NCI-H2107 treated with DMSO at 0.1 percent for 48 hours (cell line): ENCODE results near the gene LYPD5.
"Not testable (repeated sequence)": the region's sequence is repeated elsewhere in the genome, so short reads cannot be mapped to it uniquely, and the experiment has no call there.

Source experiments
- DNase-seq: peaks from one replicate; lab custom pipeline; 2025; ENCODE audit not compliant: unreplicated experiment; lab: John Stamatoyannopoulos, UW

Gene LYPD5

DNA sequence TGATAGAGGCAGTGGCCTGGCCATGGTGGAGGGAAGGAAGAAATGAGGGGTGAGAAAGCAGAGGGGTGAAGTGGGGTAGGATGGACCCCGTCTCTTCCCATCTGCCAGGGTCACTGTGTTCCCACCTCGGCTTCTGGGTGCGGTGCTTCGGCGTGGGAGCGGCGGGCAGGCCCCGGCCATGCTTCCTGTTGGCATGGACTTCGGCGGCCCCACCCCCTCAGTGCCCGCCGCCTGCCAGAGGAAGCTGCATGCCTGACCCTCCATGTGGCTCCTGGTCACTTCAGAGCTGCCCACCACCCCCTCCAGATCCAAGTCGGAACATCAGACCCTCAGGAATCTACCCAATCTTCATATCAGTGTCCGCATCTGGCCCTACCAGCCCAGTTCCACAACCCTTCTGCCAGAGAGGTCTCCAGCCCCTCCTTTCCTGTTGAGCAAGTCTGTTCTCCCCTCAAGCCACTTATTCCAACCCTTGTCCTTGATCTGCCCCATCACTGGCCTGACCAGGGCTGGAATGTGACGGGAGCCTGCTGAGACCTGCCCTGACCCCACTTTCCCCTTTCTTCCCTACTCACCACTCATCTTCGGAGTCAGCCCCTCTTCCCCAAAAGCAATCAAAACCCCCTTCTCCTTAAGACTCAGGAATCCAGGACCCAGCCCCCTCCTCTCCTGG lies 23.0 kb downstream of the LYPD5 start:
- DNase-seq = no peak

DNA sequence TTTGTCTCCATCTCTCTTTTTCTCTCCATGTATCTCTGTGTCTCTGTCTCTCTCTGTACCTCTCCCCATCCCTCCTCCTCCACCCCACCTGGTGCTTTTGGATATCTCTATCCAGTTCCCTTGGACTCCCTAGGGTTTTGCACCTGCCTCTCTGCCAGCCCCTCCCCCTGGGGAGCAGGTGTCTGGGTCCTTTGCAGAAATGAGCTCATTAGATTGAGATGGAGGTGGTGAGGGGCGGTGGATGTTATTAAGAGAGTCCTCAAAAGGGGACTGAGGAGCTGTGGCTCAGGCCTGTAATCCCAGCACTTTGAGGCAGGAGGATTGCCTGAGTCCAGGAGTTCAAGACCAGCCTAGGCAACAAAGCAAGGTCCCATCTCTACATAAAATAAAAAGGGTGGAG lies 23.6 kb downstream of the LYPD5 start:
- DNase-seq = peak; percentile 95

DNA sequence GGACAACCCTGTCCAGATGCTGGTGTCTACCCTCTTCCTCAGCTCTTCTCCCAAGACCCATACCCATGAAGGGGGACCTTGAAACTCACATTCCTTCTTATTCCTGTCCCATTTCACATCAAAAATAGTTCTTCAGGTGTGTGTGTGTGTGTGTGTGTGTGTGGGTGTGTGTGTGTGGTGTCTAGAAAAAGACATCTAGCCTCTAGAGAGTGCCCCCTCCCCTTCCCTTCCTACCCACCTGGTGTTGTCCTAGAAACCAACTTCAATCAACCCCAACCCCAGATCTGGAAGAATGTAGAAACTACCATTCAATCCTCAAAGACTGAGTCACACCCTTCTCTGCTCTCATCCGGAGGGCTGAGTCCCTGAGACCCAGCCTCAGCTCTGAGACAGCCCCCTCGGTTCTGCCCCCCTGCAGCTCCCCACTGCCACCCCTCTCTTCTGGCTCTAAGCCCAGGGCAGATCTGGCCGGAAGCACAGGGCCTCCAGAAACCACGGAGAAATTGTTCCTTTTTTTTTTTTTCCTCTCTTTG lies 25.0 kb downstream of the LYPD5 start:
- peak; percentile 64 for DNase-seq

DNA sequence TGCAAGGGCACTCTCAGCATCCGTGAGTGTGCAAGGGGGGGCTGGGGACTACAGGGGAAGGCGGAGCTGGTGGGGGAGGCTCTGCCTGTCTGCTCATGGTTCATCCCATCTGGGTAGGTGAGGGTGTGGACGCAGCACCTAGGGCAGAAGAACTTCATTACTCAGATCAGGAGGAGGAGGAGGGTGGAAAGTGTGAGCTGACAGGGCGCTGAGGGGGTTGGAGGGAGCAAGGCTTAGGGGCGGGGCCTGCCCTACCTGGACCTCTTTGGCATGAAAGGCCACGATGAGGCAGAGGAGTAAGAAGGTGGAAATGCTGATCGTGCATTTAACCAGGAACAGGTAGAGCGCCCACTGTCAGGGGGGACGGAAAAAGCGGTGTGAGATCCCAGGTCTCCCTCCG lies 26.0 kb downstream of the LYPD5 start:
- DNase-seq = no peak

DNA sequence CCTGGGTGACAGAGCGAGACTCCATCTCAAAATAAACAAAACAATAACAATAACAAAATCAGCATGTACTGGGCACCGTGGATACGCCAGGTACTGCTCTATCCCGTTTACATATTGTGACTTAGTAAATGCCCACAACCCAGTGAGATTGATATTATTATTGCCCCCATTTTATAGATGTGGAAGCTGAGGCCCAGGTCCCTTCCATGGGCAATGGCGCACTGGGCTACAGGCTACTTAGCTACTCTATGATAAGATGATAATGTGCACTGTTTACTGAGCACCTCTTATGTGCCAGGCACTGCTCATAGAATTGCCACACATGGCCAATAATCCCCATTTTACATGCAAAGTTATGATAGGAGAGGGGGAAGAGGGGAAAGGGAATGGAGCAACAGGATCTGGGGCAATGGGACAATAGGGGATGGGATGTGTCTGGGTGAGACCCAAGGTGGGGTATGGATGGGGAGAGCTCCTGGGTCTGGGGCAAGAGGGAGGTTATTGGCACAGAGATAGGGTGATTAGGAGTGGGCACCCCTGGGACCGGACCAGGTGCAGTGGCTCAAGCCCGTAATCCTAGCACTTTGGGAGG lies 26.9 kb downstream of the LYPD5 start:
- DNase-seq = no peak

DNA sequence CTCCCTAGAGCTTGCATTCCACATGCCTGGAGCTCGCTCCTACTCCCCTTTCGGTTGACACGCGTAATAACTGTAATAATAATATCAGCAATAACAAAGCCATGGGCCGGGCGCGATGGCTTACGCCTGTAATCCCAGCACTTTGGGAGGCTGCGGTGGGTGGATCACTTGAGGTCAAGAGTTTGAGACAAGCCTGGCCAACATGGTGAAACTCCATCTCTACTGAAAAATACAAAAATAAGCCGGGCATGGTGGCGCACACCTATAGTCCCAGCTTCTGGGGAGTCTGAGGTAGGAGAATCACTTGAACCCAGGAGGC lies 27.3 kb downstream of the LYPD5 start:
- not testable (repeated sequence) for DNase-seq

DNA sequence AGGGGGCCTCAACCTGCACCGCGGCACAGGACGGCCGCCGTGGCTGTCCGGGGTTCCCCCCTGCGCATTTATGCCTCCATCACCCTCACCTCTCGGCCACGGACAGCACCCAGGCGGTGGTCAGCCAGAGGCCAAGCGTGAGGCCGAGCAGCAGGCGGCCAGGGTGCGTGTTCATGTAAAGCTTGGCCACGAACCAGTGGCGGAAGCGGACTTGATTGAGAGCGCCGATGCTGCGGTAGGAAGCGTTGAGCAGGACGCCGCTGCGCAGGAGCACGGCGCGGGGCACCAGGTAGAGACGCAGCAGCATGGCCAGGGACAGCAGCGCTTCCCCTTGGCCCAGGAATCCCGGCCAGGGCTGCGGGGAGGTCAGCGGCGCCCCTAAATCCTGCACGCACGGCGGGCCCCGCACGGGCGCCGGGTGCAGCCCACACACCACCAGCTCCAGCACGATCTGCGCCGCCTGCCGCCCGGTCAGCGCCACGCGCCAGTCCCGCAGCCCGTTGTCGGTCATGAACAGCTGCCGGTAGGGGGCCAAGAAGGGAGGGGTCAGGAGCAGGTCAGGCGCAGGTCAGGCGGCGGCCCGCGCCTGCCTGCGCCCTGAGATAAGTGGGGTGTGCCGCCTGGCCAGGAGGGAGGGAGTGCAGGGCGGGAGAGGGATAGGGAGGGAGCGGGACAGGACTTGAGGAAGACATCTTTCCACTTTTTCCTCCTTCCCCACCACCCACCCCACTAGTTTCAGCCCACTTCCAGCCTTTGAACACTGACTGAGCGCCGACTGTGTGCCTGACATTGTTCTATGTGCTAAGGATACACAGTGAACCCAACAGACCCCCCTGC lies 27.9 kb downstream of the LYPD5 start:
- no peak for DNase-seq

DNA sequence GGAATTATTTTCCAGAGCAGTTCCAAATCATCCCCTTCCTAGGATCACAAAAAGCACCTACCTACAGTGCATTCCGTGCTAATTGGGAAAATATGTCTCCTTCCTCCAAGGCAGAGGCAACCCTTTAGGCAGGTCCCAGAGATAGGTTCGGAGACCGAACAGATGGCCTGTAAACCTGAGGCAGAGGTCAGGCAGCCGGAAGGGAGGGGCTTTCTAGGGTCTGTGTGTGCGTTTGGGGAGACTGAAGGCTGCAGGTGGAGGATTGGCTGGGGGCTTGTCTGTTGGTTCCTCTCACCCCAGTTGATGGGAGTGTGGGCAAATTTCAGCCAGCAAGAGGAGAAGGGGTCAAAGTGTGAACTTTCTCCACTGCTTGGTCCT lies 28.5 kb downstream of the LYPD5 start:
- DNase-seq = no peak

DNA sequence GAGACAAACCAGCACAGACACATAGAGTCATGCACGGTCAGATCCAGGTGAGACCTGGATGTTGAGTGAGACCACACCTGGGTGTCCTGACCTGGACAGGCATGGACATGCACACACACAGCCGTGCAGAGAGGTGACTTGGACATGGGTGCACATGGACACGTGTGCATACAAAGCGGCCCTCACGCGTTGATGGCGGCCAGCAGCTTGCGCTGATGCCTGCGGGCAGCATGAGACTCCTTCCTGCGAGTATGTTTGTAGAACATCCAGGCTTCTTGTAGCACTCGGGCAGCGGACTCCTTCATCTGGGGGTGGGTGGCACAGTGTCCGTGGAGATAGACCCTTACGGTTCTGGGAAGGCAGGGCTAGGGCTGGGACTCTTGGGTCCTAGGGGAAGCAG lies 33.0 kb downstream of the LYPD5 start:
- DNase-seq = no peak

DNA sequence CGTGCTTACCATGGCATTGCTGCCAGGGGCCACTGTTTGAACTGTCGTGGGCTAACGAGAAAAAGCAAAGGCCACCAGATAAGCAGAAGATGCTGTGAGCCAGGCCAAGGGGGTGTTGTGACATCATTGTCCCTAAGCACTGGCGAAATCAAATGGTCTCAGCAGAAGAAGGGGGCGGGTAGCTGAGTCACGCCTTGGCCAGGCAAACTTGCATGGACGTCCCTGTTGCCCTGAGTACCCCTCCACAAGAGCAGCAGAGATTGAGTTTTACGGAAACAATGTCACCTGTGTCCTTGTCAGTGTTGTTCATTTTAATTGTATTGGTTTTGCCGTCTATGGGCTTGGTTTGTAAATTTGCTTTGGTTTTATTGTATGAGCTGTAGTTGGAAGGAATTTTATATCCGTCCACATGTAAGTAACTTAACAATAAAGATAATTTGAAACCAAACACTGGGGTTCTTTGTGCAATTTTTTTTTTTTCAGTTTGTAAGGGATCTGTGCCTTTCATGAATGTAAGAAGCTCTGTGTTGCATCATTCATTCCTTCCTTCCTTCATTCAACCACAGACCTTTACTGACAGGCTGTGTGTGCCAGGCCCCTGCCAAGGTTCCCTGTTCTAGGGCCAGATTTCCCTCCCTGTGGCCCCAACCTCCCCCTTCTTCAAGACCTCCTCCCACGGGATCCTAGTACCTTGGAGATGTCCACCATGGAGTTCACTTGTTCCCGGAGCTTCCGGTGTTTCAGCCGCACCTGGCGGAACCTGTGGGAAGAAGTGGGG lies 33.8 kb downstream of the LYPD5 start:
- DNase-seq = no peak

DNA sequence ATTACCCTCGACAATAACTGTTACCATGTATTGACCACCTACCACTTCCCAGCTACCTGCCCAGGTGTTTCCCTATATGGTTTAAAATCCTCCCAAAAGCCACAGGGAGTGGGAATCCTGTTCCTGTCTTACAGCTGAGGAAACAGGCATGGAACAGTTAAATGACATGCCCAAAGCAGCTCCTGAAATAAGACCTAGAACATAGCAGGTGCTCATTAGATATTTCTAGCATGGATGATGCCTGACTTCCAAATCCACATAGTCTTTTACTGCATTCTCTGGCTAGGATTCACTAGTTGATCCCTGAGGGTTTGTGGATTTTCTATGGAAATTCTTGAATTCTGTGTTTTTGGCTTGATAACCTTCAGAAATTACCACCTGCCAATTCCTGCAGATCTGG lies 34.4 kb downstream of the LYPD5 start:
- DNase-seq = no peak

DNA sequence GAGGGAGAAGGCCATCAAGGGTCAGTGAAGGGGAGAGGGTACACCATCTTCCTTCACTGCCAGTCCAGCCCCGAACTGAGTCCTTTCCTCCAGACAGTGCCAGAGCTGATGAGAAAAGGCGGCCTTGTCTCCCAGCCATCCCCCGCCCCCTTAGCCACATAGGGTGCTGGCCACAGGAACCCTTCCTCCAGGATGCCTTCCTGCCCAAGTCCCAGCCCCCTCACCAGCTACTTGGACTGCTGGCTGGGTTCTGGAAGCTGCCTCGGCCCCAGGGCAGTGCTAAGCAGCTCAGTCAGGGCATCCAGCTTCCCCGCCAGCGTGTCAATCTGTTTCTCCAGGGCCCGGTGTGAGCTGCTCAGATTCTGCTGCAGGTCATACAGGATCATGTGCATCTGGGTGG lies 34.9 kb downstream of the LYPD5 start:
- no peak for DNase-seq

DNA sequence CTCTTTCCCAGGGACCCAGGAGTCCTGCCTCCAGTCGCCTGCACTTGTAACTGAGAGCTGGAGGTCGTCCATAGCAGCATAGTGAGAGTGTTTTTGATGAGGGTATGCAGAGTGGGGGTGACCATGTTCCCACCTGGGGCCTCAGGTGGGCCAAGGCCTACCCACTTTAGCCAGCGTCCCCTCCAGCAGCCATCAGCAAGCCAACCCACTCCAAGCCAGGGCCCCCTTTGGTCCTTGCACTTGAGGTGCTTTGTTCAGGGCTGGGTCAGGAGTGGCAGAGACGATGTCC lies 35.5 kb downstream of the LYPD5 start:
- DNase-seq = no peak

DNA sequence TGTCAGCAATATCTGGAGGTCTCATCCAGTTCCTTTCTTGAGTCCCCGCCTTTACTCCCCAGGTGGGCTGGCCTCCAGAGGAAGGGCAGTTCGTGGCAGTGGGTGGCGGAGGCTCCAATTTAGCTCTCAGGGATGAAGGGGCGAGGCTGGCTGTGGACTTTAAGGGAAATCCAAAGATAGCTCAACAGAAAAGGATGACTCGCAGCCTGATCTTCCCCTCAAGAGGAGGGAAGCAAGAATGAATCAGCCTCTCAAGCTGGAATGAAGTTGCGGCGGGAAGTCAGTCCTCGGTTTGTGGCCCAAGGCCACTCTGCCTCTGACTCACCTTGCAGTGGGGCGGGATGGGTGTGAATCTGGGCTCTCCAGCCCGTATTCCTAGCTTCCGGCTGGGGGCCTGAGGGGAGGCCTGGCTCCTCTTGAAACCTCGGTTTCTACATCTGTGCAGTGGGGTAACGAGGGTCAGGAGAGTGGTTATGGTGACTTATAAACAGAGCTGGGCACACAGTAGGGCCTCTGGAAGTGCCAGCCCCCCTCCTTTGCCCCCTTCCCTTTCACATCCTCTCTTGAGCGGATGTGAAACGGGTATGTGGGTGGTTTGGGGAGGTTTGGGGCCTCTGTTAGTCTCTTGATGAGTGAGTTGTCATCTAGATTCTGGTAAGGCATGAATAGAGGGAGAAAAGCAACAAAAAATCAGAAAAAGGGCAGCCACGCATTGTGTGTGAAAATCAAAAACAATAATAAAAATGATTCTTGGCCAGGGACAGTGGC lies 37.0 kb downstream of the LYPD5 start:
- DNase-seq = no peak

DNA sequence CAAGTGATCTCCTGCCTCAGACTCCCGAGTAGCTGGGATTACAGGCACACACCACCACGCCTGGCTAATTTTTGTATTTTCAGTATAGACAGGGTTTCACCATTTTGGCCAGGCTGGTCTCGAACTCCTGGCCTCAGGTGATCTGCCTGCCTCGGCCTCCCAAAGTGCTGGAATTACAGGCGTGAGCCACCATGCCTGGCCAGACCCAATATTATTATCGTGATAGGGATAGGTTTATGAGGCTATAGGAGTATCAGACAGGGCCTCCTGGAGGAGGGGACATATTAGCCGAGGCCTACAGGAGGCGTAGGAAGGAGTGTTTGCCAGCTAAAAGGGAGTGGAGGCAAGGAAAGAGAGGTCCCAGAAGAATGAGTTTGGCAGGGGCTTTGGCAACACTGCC lies 37.6 kb downstream of the LYPD5 start:
- not testable (repeated sequence) for DNase-seq

DNA sequence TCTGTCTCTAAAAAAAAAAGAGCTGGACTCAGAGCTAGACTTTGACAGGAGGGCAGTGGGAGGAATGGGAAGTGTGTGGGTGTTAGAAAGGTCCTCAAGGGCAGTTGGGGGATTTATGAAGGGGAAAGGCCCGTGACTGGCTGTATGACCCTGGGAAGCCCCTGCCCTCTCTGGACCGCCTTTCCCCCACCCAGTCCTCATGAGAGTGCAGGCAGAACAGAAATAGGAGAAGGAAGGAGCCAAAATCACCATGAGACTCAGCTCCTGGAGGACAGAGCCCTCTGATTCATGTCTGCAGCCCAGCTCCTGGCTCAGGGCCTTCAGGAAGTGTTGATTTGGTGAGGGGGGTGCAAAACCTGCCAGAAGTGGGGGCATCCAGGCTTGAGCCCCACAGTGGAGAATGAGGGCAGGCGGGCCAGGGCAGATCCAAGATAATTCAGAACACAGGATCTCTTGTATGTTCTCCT lies 38.7 kb downstream of the LYPD5 start:
- no peak for DNase-seq

DNA sequence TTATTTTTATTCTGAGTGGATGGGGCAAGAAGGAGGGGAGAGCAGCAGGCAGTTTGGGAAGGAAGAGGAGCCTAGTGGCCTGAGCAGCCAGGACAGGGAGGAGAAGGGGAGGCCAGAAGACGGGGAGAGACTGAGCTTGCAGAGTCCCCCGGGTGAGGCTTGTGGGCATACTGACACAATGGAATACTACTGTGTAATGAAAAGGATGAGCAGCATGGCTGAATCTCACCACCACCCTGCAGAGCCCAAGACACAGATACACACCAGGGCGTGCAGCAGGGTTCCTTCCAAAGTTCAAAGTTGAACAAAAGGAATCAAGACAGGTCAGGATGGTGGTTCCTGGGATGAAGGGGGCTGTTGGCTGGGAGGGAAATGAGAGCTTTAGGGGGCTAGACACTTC lies 39.4 kb downstream of the LYPD5 start:
- DNase-seq = no peak

DNA sequence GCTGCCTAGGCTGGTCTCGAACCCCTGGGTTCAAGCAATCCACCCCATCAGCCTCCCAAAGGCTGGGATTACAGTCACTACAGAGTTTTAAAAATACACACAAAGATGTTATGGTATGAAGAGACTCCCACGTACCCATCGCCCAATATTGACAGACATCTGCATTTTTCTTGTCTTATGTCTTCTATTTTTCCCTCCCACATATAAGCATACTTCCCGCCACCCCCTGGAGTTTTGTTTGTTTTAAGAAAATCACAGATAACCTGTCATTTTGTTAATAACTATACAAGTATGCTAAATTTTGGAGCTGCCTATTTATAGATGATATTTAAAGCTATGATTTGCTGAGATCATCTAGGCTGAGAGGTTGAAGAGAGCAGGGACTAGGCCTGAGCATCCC lies 41.3 kb downstream of the LYPD5 start:
- DNase-seq = no peak

DNA sequence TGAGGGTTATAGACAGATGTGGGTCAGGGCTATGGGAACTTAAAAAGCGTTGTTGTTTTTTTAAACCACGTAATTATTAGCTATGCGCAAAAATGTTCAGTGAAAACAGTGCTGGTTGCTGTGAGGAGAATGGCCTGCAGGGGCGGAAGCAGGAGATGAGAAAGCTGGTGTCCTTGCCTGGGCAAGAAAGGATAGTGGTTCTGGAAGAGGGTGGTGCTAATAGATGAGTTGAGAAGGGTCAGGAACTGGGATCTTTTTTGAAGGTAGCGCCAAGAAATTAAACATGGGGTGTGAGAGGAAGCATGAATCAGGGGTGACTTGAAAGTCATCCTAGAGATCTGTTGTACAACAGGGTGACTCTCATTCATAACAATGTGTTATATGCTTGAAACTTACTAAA lies 42.7 kb downstream of the LYPD5 start:
- no peak for DNase-seq

DNA sequence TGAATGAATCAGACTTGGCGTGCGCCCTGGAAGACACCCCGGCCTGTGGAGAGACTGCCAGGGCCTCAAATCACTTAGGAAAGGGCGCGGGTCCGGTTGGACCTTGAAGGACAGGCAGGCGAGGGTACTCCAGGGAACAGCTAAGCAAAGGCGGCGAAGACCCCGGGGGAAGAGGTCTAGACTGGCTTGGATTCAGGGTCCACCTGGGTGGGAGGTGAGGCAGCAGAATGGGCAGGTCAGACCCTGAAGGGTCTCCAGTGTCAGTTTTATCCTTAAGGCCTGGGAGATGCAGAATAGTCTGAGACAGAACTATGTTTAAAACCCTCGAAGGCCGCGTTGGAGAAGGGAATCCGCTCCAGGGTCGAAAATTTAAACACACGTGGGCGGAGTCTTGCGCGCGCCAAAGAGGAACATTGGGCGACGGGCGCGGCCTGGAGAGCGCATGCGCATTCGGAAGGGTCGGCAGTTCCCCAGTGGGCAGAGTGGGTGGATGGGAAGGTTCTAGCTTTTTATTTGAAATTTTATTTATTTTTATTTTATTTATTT lies 46.9 kb downstream of the LYPD5 start:
- peak; percentile 37 for DNase-seq
